Colonic mucosa (tissue), 4 donors: ENCODE results near the gene CHD1L. TPM values are rescaled to one million over a fixed set of nuclear protein-coding genes. Genes with fewer than 3 reads are reported as not detected.

ENCODE experiments used
- DNase-seq: peaks from one replicate; pipeline ENCODE4 v3.0.0-alpha.2; 2020
- H3K27ac ChIP-seq: fragments of 200-600 bp; one replicate; pipeline ENCODE4 v1.8.0; 2021
- H3K27me3 ChIP-seq: fragments of 200-600 bp; one replicate; pipeline ENCODE4 v1.8.0; 2021
- H3K36me3 ChIP-seq: fragments of 200-600 bp; one replicate; pipeline ENCODE4 v1.8.0; 2021
- H3K4me1 ChIP-seq: fragments of 200-600 bp; one replicate; pipeline ENCODE4 v1.8.0; 2021; ENCODE audit warnings: mild to moderate bottlenecking
- H3K4me3 ChIP-seq: fragments of 200-600 bp; one replicate; pipeline ENCODE4 v1.8.0; 2021
- H3K9ac ChIP-seq, 2 donors: one replicate each; pipeline ENCODE4 v1.7.0; 2013; ENCODE audit warnings: control low read depth in 2 of 2, low read depth in 2 of 2, low read length in 2 of 2
- H3K9me3 ChIP-seq: fragments of 200-600 bp; one replicate; pipeline ENCODE4 v1.8.0; 2021
- intact Hi-C: fragments of 100-400 bp; cut with DNase I; formaldehyde crosslinking; loops from one replicate; pipeline ENCODE4 v1.14.1; 2022
- total RNA-seq, 2 donors: library from RNA; stranded (reverse); fragmentation: NEBNext Ultra II Directional in 1 of 2; extraction: Animal tissue kit (Norgen Biotek cat#: 25700) in 1 of 2; gene quantifications; one replicate each; pipeline ENCODE4 v1.2.1, GENCODE V29; 2021
- TF ChIP-seq, protein P1 (sequence below): fragments of 200-600 bp; IDR thresholded peaks from one replicate; pipeline ENCODE4 v1.8.0; 2022; ENCODE audit warnings: antibody characterized with exemption, mild to moderate bottlenecking
- donor health status: healthy.
- donor health status: DM: no; HTN: no; CAD: no.
- donor health status: DM: no; HTN: no; CAD: no.

The CHD1L gene
- total RNA-seq, 2 donors from 2014 or later: 34.7 to 40.7 TPM

DNA sequence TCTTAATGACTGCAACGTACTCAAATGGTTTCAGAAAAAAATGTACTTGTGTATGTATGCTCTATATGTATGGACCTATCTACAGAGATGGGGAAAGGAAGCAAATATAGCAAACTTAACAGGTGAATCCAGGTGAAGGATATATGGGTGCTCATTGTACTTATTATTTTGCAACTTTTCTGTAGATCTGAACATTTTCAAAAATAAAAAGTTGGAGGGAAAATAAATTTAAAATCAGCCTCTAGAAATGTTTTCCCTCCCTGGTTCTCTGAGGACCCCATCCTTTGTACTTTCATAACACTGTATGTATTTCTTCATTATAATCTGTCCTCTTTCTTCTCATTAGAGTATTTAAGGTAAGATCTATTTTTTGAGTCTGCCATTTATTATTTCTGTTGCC, 35.3 kb upstream of the CHD1L start:
- Histone ChIP-seq H3K27me3 (no peaks in the 10 kb centered on the region), H3K36me3 (no peaks in the 10 kb centered on the region), H3K4me1 (no peaks in the 10 kb centered on the region), H3K4me3 (no peak overlapping the region), H3K9me3 (no peaks in the 10 kb centered on the region), H3K27ac (no peak overlapping the region), H3K9ac (no peak overlapping the region)
- intact Hi-C loops: no loop called here
- no peak for DNase-seq
- TF ChIP-seq, protein P1, sequence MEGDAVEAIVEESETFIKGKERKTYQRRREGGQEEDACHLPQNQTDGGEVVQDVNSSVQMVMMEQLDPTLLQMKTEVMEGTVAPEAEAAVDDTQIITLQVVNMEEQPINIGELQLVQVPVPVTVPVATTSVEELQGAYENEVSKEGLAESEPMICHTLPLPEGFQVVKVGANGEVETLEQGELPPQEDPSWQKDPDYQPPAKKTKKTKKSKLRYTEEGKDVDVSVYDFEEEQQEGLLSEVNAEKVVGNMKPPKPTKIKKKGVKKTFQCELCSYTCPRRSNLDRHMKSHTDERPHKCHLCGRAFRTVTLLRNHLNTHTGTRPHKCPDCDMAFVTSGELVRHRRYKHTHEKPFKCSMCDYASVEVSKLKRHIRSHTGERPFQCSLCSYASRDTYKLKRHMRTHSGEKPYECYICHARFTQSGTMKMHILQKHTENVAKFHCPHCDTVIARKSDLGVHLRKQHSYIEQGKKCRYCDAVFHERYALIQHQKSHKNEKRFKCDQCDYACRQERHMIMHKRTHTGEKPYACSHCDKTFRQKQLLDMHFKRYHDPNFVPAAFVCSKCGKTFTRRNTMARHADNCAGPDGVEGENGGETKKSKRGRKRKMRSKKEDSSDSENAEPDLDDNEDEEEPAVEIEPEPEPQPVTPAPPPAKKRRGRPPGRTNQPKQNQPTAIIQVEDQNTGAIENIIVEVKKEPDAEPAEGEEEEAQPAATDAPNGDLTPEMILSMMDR: no peak

DNA sequence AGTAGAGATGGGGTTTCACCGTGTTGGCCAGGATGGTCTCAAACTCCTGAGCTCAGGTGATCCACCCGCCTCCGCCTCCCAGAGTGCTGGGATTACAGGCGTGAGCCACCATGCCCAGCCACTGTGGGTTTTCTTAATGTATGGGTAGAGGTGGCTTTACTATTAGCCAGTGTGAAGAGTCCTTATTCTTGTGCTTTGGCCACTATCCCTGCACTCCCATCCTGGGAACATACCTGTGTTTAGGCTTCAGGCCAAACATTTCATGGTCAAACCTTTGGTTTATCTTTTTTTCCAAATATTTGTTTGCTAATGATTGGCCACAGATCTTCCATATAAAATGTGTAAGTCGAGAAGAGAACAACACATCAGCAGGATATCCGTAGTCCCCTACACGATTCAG, 33.9 kb upstream of the CHD1L start:
- TF ChIP-seq, protein P1: no peak
- H3K4me1 ChIP-seq: no peaks in the 10 kb centered on the region
- H3K27me3 ChIP-seq: no peaks in the 10 kb centered on the region
- H3K4me3 ChIP-seq: no peak overlapping the region
- no peak for DNase-seq
- no peak overlapping the region for H3K27ac ChIP-seq
- no peak overlapping the region for H3K9ac ChIP-seq
- intact Hi-C loops: no loop called here
- H3K9me3 ChIP-seq: no peaks in the 10 kb centered on the region
- no peaks in the 10 kb centered on the region for H3K36me3 ChIP-seq

DNA sequence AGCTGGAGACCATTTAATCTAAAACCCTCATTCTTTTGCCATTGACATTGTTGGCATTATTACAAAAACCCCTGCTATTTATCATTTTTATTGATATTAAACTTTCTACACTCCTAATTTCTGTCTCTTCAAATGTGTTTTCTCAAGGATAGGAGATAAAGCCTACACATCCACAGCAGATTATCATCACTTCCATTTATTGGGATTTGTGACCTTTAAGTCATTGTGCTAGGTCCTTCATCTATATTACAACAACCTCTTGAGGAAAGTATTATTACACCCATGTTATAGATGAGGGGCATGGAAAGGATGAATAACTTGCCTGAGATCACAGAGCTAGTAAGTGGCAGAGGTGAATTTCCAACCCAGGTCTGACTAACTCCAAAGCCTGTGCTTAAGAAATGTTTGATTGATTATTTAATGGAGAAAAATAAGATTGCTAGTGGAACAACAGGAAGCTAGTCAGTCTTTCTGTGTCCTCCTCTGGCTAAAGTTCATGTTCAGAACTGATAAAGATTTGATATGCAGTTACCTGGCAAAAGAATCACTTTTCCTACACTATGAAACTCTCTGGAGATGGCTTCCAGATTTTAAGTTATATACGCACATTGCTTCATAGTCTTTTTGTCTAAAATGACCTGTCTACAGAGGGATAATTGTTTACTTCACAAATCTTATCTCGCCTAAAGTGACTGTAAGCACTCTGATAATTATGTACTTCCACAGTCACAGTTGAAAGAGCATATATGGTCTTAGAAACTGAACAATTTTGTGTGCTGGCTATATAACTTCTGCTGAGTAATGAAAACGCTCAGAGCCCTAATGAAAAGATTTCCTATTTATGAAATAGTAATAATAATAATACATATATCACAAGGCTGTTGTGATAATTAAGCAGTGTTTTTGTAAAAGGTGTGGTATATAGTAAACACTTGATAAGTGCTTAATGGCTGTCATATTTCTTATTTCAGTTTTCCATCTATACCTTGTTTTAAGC, 32.4 kb upstream of the CHD1L start:
- Histone ChIP-seq H3K4me1 (no peaks in the 10 kb centered on the region), H3K36me3 (no peaks in the 10 kb centered on the region), H3K9me3 (no peaks in the 10 kb centered on the region), H3K27ac (no peak overlapping the region), H3K9ac (no peak overlapping the region), H3K4me3 (no peak overlapping the region), H3K27me3 (no peaks in the 10 kb centered on the region)
- TF ChIP-seq, protein P1: no peak
- intact Hi-C loops: no loop called here
- DNase-seq: no peak

DNA sequence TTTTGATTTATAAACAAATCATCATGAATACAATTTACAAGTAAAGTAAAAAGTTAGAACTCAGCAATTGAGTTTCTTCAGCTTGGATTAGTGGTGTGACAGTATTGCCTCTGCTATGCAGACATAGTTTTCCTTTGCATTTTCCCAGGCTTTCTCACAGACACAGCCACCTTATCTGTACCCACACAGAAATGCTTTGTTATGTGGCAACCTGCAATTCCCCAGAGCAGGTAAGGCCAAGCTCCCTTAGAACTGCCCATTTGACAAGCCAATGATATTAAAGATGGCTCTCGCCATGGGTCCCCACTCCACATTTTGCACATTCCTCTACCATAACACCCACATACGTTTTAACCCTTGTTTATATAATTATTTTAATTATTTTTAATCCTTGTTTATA, 31.5 kb upstream of the CHD1L start:
- Histone ChIP-seq H3K4me1 (no peaks in the 10 kb centered on the region), H3K27me3 (no peaks in the 10 kb centered on the region), H3K9ac (no peak overlapping the region), H3K9me3 (no peaks in the 10 kb centered on the region), H3K27ac (no peak overlapping the region), H3K36me3 (no peaks in the 10 kb centered on the region), H3K4me3 (no peak overlapping the region)
- no peak for DNase-seq
- intact Hi-C loops: no loop called here
- TF ChIP-seq, protein P1: no peak

DNA sequence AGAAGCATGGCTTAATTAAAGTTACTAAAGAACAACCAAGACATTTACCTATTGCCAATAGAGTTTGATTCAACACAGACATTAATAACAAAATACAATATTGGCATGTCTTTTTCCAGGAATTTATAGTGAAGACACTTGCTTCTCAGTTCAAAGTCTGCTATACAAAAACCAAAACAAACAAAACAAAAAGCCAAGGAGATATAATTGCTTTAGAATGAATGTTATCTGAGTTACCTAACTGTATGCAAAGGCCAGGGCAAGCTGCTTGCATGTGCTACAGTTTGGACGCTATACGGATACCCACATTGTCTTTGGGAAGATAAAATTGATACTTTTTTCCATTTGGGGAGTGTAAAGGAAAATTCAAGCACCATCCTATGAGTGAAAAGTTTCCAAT, 30.9 kb upstream of the CHD1L start:
- Histone ChIP-seq H3K27ac (no peak overlapping the region), H3K36me3 (no peaks in the 10 kb centered on the region), H3K27me3 (no peaks in the 10 kb centered on the region), H3K4me1 (no peaks in the 10 kb centered on the region), H3K4me3 (no peak overlapping the region), H3K9ac (no peak overlapping the region), H3K9me3 (no peaks in the 10 kb centered on the region)
- intact Hi-C loops: no loop called here
- TF ChIP-seq, protein P1: no peak
- no peak for DNase-seq
